GM12864 (cell line): ENCODE measurements around the gene BRIP1.
"Not testable (repeated sequence)": the region's sequence is repeated elsewhere in the genome, so short reads cannot be mapped to it uniquely, and the experiment has no call there.

ENCODE experiments used
- DNase-seq: peaks from one replicate; pipeline ENCODE4 v3.0.0-alpha.2; 2011; ENCODE audit warnings: low read depth
- H3K4me3 ChIP-seq: 2 replicates; pipeline ENCODE4 v1.5.1; 2011; ENCODE audit warnings: mild to moderate bottlenecking, low read depth, low read length, control low read depth
- CTCF ChIP-seq: IDR thresholded peaks from 2 replicates; pipeline ENCODE4 v1.5.1; 2011; ENCODE audit warnings: low read depth, mild to moderate bottlenecking, moderate library complexity, low read length, control low read depth, inconsistent platforms; ENCODE audit errors: missing control alignments

The BRIP1 gene

DNA sequence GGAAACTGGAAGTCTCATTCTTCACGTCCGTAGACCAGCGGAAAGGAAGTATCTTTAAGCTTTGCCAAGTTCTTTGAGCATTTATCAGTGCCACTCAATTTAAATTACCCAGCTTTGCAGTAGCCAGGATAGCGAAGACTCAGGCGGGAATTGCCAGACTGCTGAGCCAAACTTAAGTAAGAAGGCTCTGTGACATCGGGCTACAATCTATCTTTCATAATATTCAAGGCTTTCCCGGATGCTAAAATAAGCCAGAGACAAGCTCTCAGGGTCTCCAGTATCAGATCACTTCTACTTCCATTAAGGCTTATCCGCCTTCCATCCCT is 436 bp upstream of the BRIP1 start:
- TF ChIP-seq CTCF = no peak
- DNase-seq = no peak
- H3K4me3 ChIP-seq = peak overlapping the region; percentile 62

- no peak for TF ChIP-seq CTCF
- H3K4me3 ChIP-seq = peak overlapping the region; percentile 62
- no peak for DNase-seq
Measured at GRCh38 chr17:61862105-61862574, 1.2 kb downstream of the BRIP1 start.

DNA sequence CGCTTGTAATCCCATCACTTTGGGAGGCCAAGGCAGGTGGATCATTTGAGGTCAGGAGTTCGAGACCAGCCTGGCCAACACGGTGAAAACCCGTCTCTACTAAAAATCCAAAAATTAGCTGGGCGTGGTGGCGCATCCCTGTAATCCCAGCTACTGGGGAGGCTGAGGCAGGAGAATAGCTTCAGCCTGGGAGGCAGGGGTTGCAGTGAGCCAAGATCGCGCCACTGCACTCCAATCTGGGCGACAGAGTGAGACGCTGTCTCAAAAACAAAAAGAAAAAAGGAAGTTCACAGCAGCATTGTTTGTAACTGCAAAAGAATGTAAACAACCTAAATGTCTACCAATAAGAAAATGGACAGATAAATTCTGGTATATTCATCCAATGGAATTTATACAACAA is 2.9 kb downstream of the BRIP1 start:
- not testable (repeated sequence) for DNase-seq, H3K4me3 ChIP-seq

GRCh38 chr17:61856035-61856434 is 7.3 kb downstream of the BRIP1 start:
- TF ChIP-seq CTCF = no peak
- DNase-seq = no peak
- H3K4me3 ChIP-seq = no peak overlapping the region

DNA sequence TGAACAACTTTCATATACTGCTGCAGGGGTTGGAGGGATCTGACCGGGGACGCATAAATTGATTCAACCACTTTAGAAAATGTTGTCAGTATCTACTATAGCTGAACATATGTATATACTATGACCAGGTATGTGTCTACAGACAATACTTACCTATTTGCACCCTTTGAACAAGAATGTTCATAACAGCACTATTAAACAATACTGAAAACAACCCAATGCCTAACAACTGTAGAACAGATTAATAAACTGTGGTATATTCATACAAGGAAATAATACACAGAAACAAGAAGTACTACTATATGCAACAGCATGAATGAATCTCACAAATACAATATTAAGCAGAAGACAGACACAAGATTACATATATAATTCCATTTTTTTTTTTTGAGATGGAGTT is 10.5 kb downstream of the BRIP1 start:
- DNase-seq = no peak
- no peak for TF ChIP-seq CTCF
- no peak overlapping the region for H3K4me3 ChIP-seq

GRCh38 chr17:61849674-61850073 is 13.7 kb downstream of the BRIP1 start:
- DNase-seq = no peak
- no peak for TF ChIP-seq CTCF
- no peak overlapping the region for H3K4me3 ChIP-seq

DNA sequence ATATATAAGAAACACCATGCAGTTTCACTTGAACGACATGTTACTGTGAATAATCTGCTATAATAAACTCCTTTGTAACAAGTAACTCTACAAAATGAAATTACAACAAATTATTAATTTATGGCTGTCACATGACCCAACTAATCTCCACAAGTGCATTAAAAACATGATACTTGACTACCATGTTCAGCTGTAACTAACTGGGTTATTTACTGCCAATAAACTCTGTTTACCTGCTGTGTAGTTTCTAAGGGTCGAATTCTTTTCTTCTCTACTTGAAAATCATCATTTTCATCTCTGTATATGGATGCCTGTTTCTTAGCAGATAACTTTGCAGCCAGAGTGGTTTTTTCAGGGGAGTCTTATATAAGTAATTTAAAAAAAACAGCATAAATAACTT is 14.4 kb downstream of the BRIP1 start:
- no peak overlapping the region for H3K4me3 ChIP-seq
- TF ChIP-seq CTCF = no peak
- no peak for DNase-seq

GRCh38 chr17:61848247-61848646 is 15.1 kb downstream of the BRIP1 start:
- H3K4me3 ChIP-seq = no peak overlapping the region
- TF ChIP-seq CTCF = no peak
- no peak for DNase-seq
